ENCODE results near the gene PSMB8.

PSMB8 gene

GRCh38 chr6:32843979-32844838 lies at the start of gene PSMB8:
Gene PSMB8, minus strand, starts transcription at chr6:32844047. Its CDS starts 51 bp downstream, at chr6:32843996.
- peak; percentile 18 for TF ChIP-seq CTCF (IDR thresholded peaks at IDR 0.05; ENCODE audit: low read length, missing control alignments)

GRCh38 chr6:32890831-32891230 lies 47.0 kb upstream of the PSMB8 start:
- H3K4me3 ChIP-seq (replicated peaks; ENCODE audit: low read depth, low read length) = no peak overlapping the region
- TF ChIP-seq CTCF (IDR thresholded peaks at IDR 0.05; ENCODE audit: low read length, missing control alignments) = no peak
- no peak for DNase-seq (ENCODE audit: low read depth)

More at GRCh38 chr6:32843979-32844838, at the start of gene PSMB8:
- H3K4me3 ChIP-seq (replicated peaks; ENCODE audit: low read depth, low read length) = peak within 1 kb of the TSS; percentile 92
- DNase-seq (ENCODE audit: low read depth) = peak; percentile 92

- H3K4me3 ChIP-seq (replicated peaks; ENCODE audit: low read depth, low read length) = no peak overlapping the region
- TF ChIP-seq CTCF (IDR thresholded peaks at IDR 0.05; ENCODE audit: low read length, missing control alignments) = no peak
- no peak for DNase-seq (ENCODE audit: low read depth)
These were observed 45.7 kb upstream of the PSMB8 start for GRCh38 chr6:32889533-32889932.

- no peak for DNase-seq (ENCODE audit: low read depth)
- H3K4me3 ChIP-seq (replicated peaks; ENCODE audit: low read depth, low read length) = no peak overlapping the region
- no peak for TF ChIP-seq CTCF (IDR thresholded peaks at IDR 0.05; ENCODE audit: low read length, missing control alignments)
These were observed 44.7 kb upstream of the PSMB8 start for GRCh38 chr6:32888576-32888975.

- no peak for DNase-seq (ENCODE audit: low read depth)
- no peak overlapping the region for H3K4me3 ChIP-seq (replicated peaks; ENCODE audit: low read depth, low read length)
- no peak for TF ChIP-seq CTCF (IDR thresholded peaks at IDR 0.05; ENCODE audit: low read length, missing control alignments)
These were observed 43.8 kb upstream of the PSMB8 start for GRCh38 chr6:32887616-32888015.

- H3K4me3 ChIP-seq (replicated peaks; ENCODE audit: low read depth, low read length) = no peak overlapping the region
- peak; percentile 80 for DNase-seq (ENCODE audit: low read depth)
- TF ChIP-seq CTCF (IDR thresholded peaks at IDR 0.05; ENCODE audit: low read length, missing control alignments) = no peak
These were observed 43.0 kb upstream of the PSMB8 start for GRCh38 chr6:32886681-32887383.

Measured in fibroblast of pulmonary artery (primary cell).